ENCODE results near the gene HOXB6.

- no peak for TF ChIP-seq POLR2A (IDR thresholded peaks at IDR 0.05)
- no peak for TF ChIP-seq CTCF (IDR thresholded peaks at IDR 0.05)
- TF ChIP-seq EP300 (IDR thresholded peaks at IDR 0.05), result no peak
Measured at GRCh38 chr17:48605409-48605919, 678 bp upstream of the HOXB6 start.
